ENCODE data around the gene CACNG8.
"Not testable (repeated sequence)": the region's sequence is repeated elsewhere in the genome, so short reads cannot be mapped to it uniquely, and the experiment has no call there.

Gene CACNG8

GRCh38 chr19:53944416-53944815 is 18.3 kb upstream of the CACNG8 start:
- H3K4me3 ChIP-seq (ENCODE audit: low read depth, low read length): no peak overlapping the region
- no peak for TF ChIP-seq CTCF (IDR thresholded peaks at IDR 0.05; ENCODE audit: borderline replicate concordance, insufficient read depth, low read depth, low read length)

- H3K4me3 ChIP-seq (ENCODE audit: low read depth, low read length): no peak overlapping the region
- TF ChIP-seq CTCF (IDR thresholded peaks at IDR 0.05; ENCODE audit: borderline replicate concordance, insufficient read depth, low read depth, low read length): no peak
Measured at GRCh38 chr19:53944933-53945332, 17.8 kb upstream of the CACNG8 start.

DNA sequence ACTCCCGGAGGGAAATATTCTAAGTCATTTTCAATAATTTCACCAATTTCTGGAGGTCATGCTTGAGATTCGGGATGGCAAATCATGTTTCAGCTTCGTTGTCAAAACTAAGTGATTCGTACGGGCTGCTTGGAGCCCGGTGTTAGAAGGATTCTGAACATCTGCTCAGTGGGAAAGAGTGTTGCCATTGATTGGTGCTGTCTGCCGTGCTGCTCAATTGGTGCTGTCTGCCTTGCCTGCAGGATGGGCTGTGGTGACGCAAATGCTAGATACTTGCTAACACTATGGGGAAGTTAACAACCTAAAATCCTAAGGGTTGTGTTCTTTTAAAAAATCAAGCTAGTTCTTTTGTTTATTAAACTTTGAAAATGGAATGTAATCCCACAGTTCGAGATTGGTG is 17.3 kb upstream of the CACNG8 start:
- no peak for TF ChIP-seq CTCF (IDR thresholded peaks at IDR 0.05; ENCODE audit: borderline replicate concordance, insufficient read depth, low read depth, low read length)
- no peak overlapping the region for H3K4me3 ChIP-seq (ENCODE audit: low read depth, low read length)

GRCh38 chr19:53945998-53946397 is 16.7 kb upstream of the CACNG8 start:
- no peak for TF ChIP-seq CTCF (IDR thresholded peaks at IDR 0.05; ENCODE audit: borderline replicate concordance, insufficient read depth, low read depth, low read length)
- no peak overlapping the region for H3K4me3 ChIP-seq (ENCODE audit: low read depth, low read length)

DNA sequence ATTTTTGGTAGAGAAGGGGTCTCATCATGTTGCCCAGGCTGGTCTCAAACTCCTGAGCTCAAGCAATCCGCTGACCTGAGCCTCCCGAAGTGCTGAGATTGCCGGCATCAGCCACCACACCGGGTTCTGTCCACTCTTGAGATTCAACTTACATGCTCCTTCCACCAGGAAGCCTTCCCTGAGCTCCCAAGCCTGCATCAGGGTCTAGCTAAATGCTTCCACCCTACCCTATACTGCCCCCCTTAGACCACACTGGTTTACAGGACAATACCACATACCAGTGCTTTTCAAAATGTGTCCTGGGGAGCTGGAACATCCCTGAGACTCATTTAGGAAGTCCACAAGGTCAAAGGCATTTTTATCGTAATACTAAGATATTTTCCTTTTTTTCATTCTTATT is 15.1 kb upstream of the CACNG8 start:
- no peak for TF ChIP-seq CTCF (IDR thresholded peaks at IDR 0.05; ENCODE audit: borderline replicate concordance, insufficient read depth, low read depth, low read length)
- H3K4me3 ChIP-seq (ENCODE audit: low read depth, low read length): no peak overlapping the region

DNA sequence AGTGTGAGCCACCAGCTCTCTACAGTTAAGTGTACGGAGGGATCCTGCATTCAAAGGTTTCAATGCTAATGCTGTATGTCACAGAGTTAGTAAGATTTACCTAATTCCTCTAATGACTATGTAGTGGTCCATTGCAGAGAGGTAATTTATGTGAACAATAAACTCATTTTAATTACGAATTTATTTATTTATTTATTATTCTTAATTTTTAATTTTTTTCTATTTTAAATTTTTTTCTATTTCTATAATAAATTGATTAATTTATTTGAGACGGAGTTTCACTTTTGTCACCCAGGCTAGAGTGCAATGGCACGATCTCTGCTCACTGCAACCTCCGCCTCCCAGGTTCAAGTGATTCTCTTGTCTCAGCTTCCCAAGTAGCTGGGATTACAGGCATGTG is 14.1 kb upstream of the CACNG8 start:
- not testable (repeated sequence) for H3K4me3 ChIP-seq (ENCODE audit: low read depth, low read length)

- H3K4me3 ChIP-seq (ENCODE audit: low read depth, low read length): no peak overlapping the region
- TF ChIP-seq CTCF (IDR thresholded peaks at IDR 0.05; ENCODE audit: borderline replicate concordance, insufficient read depth, low read depth, low read length): no peak
Measured at GRCh38 chr19:53951436-53951835, 11.3 kb upstream of the CACNG8 start.

GRCh38 chr19:53951947-53952346 is 10.8 kb upstream of the CACNG8 start:
- TF ChIP-seq CTCF (IDR thresholded peaks at IDR 0.05; ENCODE audit: borderline replicate concordance, insufficient read depth, low read depth, low read length): no peak
- H3K4me3 ChIP-seq (ENCODE audit: low read depth, low read length): no peak overlapping the region
